DND-41 (cell line): ENCODE results near the gene TRIM14.
A peak's percentile ranks its signal among the peaks of the same experiment; 100 is the strongest.

ENCODE experiments used
- ATAC-seq: fragments of 200-7000 bp; cut with Tn5 transposase; 3 replicates; pipeline ENCODE4 v1.9.1; 2021; ENCODE audit warnings: low read depth; ENCODE audit not compliant: insufficient read depth
- DNase-seq: peaks from one replicate; pipeline ENCODE4 v3.0.0-alpha.2; 2020
- H2AFZ ChIP-seq: 2 replicates; pipeline ENCODE4 v1.6.0; 2012; ENCODE audit warnings: low read depth, low read length
- H3K27ac ChIP-seq: 2 replicates; pipeline ENCODE4 v1.5.1; 2012; ENCODE audit warnings: low read length, inconsistent platforms
- H3K27me3 ChIP-seq: fragments of 200-600 bp; sonication (generic); 2 replicates; pipeline ENCODE4 v1.6.0; 2012; ENCODE audit warnings: low read length, mild to moderate bottlenecking, inconsistent platforms; ENCODE audit not compliant: insufficient read depth, poor library complexity
- H3K36me3 ChIP-seq: 2 replicates; pipeline ENCODE4 v1.5.1; 2012; ENCODE audit warnings: low read length, inconsistent platforms; ENCODE audit not compliant: insufficient read depth
- H3K4me1 ChIP-seq: 2 replicates; pipeline ENCODE4 v1.5.1; 2012; ENCODE audit warnings: mild to moderate bottlenecking, low read length; ENCODE audit not compliant: insufficient read depth
- H3K4me2 ChIP-seq: 2 replicates; pipeline ENCODE4 v1.6.0; 2012; ENCODE audit warnings: mild to moderate bottlenecking, moderate library complexity, low read length, inconsistent platforms; ENCODE audit not compliant: insufficient read depth
- H3K4me3 ChIP-seq, 2 experiments: fragments of 200-600 bp in 1 of 2; shearing (Covaris generic) in 1 of 2; 2 replicates each; pipeline ENCODE4 v1.5.1; 2012 to 2016; ENCODE audit warnings: inconsistent platforms in 2 of 2, low read length in 2 of 2, mild to moderate bottlenecking in 2 of 2, low read depth in 1 of 2, moderate library complexity in 1 of 2
- H3K79me2 ChIP-seq: 2 replicates; pipeline ENCODE4 v1.6.0; 2012; ENCODE audit warnings: low read length, inconsistent platforms; ENCODE audit not compliant: insufficient read depth
- H3K9ac ChIP-seq: 2 replicates; pipeline ENCODE4 v1.6.0; 2012; ENCODE audit warnings: low read depth, mild to moderate bottlenecking, inconsistent platforms, low read length, moderate library complexity
- H3K9me3 ChIP-seq: 2 replicates; pipeline ENCODE4 v1.5.1; 2012; ENCODE audit warnings: low read length, moderate library complexity, mild to moderate bottlenecking, inconsistent platforms; ENCODE audit not compliant: insufficient read depth, severe bottlenecking
- H4K20me1 ChIP-seq: 2 replicates; pipeline ENCODE4 v1.6.0; 2012; ENCODE audit warnings: low read length; ENCODE audit not compliant: insufficient read depth
- EZH2 ChIP-seq: IDR thresholded peaks from 3 replicates; pipeline ENCODE4 v1.6.1; 2012; ENCODE audit warnings: borderline replicate concordance, low read depth, mild to moderate bottlenecking, moderate library complexity, low read length, inconsistent platforms; ENCODE audit not compliant: severe bottlenecking
- TF ChIP-seq, protein P1 (sequence below): IDR thresholded peaks from 2 replicates; pipeline ENCODE4 v1.5.1; 2012; ENCODE audit warnings: borderline replicate concordance, low read length, moderate library complexity, mild to moderate bottlenecking; ENCODE audit not compliant: poor library complexity, severe bottlenecking; ENCODE audit errors: extremely low read depth

TRIM14 gene, protein sequence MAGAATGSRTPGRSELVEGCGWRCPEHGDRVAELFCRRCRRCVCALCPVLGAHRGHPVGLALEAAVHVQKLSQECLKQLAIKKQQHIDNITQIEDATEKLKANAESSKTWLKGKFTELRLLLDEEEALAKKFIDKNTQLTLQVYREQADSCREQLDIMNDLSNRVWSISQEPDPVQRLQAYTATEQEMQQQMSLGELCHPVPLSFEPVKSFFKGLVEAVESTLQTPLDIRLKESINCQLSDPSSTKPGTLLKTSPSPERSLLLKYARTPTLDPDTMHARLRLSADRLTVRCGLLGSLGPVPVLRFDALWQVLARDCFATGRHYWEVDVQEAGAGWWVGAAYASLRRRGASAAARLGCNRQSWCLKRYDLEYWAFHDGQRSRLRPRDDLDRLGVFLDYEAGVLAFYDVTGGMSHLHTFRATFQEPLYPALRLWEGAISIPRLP

DNA sequence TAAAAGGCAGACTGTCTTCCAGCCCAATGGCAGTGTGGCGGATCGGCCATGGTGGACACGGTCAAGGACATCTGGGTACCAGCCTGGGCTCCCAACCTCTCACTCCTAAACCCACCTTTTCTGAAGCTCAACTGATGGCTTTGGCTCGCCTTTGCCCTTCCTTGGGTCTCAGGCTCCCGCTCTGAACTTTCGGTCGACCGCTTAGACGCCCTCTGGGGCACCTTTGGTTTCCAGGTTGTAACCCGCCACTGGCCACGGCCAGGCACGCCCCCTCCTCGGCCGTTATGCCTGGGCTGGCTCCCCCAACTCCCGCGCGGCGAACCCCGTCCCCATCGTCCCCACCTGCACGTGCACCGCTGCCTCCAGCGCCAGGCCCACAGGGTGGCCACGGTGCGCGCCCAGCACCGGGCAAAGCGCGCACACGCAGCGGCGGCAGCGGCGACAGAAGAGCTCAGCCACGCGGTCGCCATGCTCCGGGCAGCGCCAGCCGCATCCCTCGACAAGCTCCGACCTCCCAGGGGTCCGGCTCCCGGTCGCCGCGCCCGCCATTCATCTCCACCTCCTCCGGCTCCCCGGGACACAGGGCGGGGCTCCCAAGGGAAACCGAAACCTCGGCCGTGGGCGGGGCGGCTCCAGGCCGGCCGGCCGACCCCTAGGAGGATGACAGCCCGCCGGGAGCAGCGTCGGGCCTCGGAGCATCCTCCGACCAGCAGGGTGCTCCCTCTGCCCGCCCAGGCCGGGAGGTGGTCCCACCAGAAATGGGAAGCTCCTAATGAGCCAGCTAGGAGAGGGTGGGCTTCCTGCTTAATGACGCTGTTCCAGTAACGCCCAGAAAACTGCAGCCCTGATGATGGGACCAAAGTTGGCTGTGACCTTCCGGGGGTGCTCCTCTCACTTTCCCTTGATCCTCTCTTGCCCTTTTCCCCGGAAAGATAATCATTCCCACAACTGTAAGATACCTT lies at the start of gene TRIM14:
Gene TRIM14, minus strand, starts transcription at position 583 of the 962 bp plus-strand sequence. Its CDS starts 34 bp downstream, at position 549.
- H3K79me2 ChIP-seq = peaks cover 52% of the 10 kb centered on the region
- no peak for TF ChIP-seq EZH2
- TF ChIP-seq, protein P1, sequence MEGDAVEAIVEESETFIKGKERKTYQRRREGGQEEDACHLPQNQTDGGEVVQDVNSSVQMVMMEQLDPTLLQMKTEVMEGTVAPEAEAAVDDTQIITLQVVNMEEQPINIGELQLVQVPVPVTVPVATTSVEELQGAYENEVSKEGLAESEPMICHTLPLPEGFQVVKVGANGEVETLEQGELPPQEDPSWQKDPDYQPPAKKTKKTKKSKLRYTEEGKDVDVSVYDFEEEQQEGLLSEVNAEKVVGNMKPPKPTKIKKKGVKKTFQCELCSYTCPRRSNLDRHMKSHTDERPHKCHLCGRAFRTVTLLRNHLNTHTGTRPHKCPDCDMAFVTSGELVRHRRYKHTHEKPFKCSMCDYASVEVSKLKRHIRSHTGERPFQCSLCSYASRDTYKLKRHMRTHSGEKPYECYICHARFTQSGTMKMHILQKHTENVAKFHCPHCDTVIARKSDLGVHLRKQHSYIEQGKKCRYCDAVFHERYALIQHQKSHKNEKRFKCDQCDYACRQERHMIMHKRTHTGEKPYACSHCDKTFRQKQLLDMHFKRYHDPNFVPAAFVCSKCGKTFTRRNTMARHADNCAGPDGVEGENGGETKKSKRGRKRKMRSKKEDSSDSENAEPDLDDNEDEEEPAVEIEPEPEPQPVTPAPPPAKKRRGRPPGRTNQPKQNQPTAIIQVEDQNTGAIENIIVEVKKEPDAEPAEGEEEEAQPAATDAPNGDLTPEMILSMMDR = peak; percentile 35
- H3K9me3 ChIP-seq = no peaks in the 10 kb centered on the region
- peak; percentile 70 for DNase-seq
- H3K36me3 ChIP-seq = peaks cover 21% of the 10 kb centered on the region
- peak; percentile 74 for ATAC-seq
- H3K4me1 ChIP-seq = peaks cover 50% of the 10 kb centered on the region
- peak within 1 kb of the TSS; percentile 93 for H3K27ac ChIP-seq
- no peaks in the 10 kb centered on the region for H3K27me3 ChIP-seq
- H3K9ac ChIP-seq = peak within 1 kb of the TSS; percentile 76
- peak within 1 kb of the TSS; percentile 83 for H3K4me2 ChIP-seq
- no peaks in the 10 kb centered on the region for H4K20me1 ChIP-seq
- H2AFZ ChIP-seq = peak within 1 kb of the TSS; percentile 97
- H3K4me3 ChIP-seq = peak within 1 kb of the TSS; percentile 38 to 64

DNA sequence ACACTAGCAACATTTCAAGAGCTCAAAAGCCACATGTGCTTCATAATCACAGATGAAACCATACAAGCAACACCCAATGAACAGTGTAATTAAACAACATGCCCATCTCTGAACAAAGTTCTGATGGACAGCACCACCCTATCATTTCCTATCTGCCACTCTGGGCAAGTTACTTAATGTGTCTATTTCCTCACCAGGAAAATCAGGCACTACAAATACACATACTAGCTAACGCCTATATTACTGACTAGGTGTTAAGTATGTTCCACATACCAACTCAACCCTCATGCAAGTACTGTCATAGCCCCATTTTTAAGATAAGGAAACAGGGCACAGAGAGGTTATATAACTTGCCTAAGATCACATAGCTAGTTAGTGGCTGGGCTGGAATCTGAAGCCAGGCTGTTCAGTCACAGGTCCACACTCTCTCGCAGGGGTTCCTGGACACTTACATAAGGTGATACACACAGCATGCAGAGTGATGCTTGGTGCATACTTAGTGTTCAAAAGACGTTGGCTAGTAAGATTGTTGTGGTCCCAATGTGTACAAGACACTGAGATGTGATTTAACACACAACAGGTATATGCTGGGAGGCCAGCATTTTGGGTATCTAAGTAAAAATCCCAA lies 49.2 kb upstream of the TRIM14 start:
- ATAC-seq = no peak

DNA sequence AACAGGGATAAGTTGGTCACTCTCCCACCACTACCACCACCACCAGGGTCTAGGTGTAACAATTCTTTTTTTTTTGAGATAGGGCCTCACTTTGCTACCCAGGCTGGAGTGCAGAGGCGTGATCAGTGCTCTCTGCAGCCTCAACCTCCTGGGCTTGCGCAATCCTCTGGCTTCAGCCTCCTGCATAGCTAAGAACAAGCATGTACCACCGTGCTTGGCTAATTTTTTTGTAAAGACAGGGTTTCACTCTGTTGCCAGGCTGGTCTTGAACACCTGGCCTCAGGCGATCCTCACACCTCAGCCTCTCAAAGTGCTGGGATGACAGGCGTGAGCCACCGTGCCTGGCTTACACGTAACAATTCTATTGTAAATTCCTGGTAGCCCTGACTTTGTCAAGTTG lies 45.9 kb upstream of the TRIM14 start:
- H2AFZ ChIP-seq = no peak overlapping the region
- H3K9ac ChIP-seq = no peak overlapping the region
- no peaks in the 10 kb centered on the region for H4K20me1 ChIP-seq
- H3K27ac ChIP-seq = no peak overlapping the region
- no peaks in the 10 kb centered on the region for H3K27me3 ChIP-seq
- no peaks in the 10 kb centered on the region for H3K9me3 ChIP-seq
- no peak overlapping the region for H3K4me2 ChIP-seq
- no peak for TF ChIP-seq EZH2
- TF ChIP-seq, protein P1 = no peak
- no peaks in the 10 kb centered on the region for H3K79me2 ChIP-seq
- ATAC-seq = no peak
- H3K4me3 ChIP-seq = no peak overlapping the region
- no peaks in the 10 kb centered on the region for H3K36me3 ChIP-seq
- H3K4me1 ChIP-seq = no peaks in the 10 kb centered on the region
- DNase-seq = no peak

More for the DNA sequence above, 49.2 kb upstream of the TRIM14 start:
- H3K4me2 ChIP-seq = no peak overlapping the region
- DNase-seq = no peak
- no peaks in the 10 kb centered on the region for H3K4me1 ChIP-seq
- H3K36me3 ChIP-seq = no peaks in the 10 kb centered on the region
- no peak overlapping the region for H3K4me3 ChIP-seq
- no peaks in the 10 kb centered on the region for H3K79me2 ChIP-seq
- TF ChIP-seq EZH2 = no peak
- TF ChIP-seq, protein P1 = no peak
- H3K9ac ChIP-seq = no peak overlapping the region
- H3K9me3 ChIP-seq = no peaks in the 10 kb centered on the region
- no peak overlapping the region for H3K27ac ChIP-seq
- no peaks in the 10 kb centered on the region for H3K27me3 ChIP-seq
- H2AFZ ChIP-seq = no peak overlapping the region
- H4K20me1 ChIP-seq = peaks cover 6% of the 10 kb centered on the region
